ENCODE results near the gene KIZ. TPM values are rescaled to one million over a fixed set of nuclear protein-coding genes. Genes with fewer than 3 reads are reported as not detected.

The KIZ gene
- total RNA-seq, 1 donor from 2014 or later = 21.1 TPM

- DNase-seq (ENCODE audit: low spot score in 2 of 2, unreplicated experiment in 2 of 2) = no peak
- H3K4me3 Mint-ChIP-seq = no peak overlapping the region
- no peaks in the 10 kb centered on the region for H3K9me3 Mint-ChIP-seq
- H3K4me1 Mint-ChIP-seq = no peaks in the 10 kb centered on the region
- peaks cover 6% of the 10 kb centered on the region for H3K36me3 Mint-ChIP-seq
- no peaks in the 10 kb centered on the region for H3K27me3 Mint-ChIP-seq (ENCODE audit: low read depth)
- no peak for TF ChIP-seq CTCF (IDR thresholded peaks at IDR 0.05; ENCODE audit: unreplicated experiment)
- no peak overlapping the region for H3K27ac Mint-ChIP-seq
Observed at GRCh38 chr20:21206584-21206983, 80.7 kb downstream of the KIZ start.

- Mint-ChIP-seq H3K4me3 (no peak overlapping the region), H3K36me3 (peaks cover 6% of the 10 kb centered on the region), H3K27ac (no peak overlapping the region), H3K4me1 (no peaks in the 10 kb centered on the region), H3K9me3 (no peaks in the 10 kb centered on the region), H3K27me3 (ENCODE audit: low read depth) (no peaks in the 10 kb centered on the region)
- DNase-seq (ENCODE audit: low spot score in 2 of 2, unreplicated experiment in 2 of 2) = no peak
- TF ChIP-seq CTCF (IDR thresholded peaks at IDR 0.05; ENCODE audit: unreplicated experiment) = no peak
Observed at GRCh38 chr20:21208999-21209398, 83.1 kb downstream of the KIZ start.

- H3K4me1 Mint-ChIP-seq = no peaks in the 10 kb centered on the region
- no peak overlapping the region for H3K4me3 Mint-ChIP-seq
- TF ChIP-seq CTCF (IDR thresholded peaks at IDR 0.05; ENCODE audit: unreplicated experiment) = no peak
- H3K27me3 Mint-ChIP-seq (ENCODE audit: low read depth) = no peaks in the 10 kb centered on the region
- H3K9me3 Mint-ChIP-seq = no peaks in the 10 kb centered on the region
- H3K36me3 Mint-ChIP-seq = peaks cover 6% of the 10 kb centered on the region
- DNase-seq (ENCODE audit: low spot score in 2 of 2, unreplicated experiment in 2 of 2) = no peak
- no peak overlapping the region for H3K27ac Mint-ChIP-seq
Observed at GRCh38 chr20:21209668-21210067, 83.8 kb downstream of the KIZ start.

GRCh38 chr20:21213691-21214090, 87.8 kb downstream of the KIZ start:
- H3K9me3 Mint-ChIP-seq = no peaks in the 10 kb centered on the region
- no peak overlapping the region for H3K27ac Mint-ChIP-seq
- no peak overlapping the region for H3K4me3 Mint-ChIP-seq
- TF ChIP-seq CTCF (IDR thresholded peaks at IDR 0.05; ENCODE audit: unreplicated experiment) = no peak
- H3K4me1 Mint-ChIP-seq = no peaks in the 10 kb centered on the region
- H3K27me3 Mint-ChIP-seq (ENCODE audit: low read depth) = no peaks in the 10 kb centered on the region
- no peak for DNase-seq (ENCODE audit: low spot score in 2 of 2, unreplicated experiment in 2 of 2)
- no peaks in the 10 kb centered on the region for H3K36me3 Mint-ChIP-seq

- H3K27me3 Mint-ChIP-seq (ENCODE audit: low read depth) = no peaks in the 10 kb centered on the region
- DNase-seq (ENCODE audit: low spot score in 2 of 2, unreplicated experiment in 2 of 2) = no peak
- H3K36me3 Mint-ChIP-seq = no peaks in the 10 kb centered on the region
- H3K4me1 Mint-ChIP-seq = no peaks in the 10 kb centered on the region
- no peak overlapping the region for H3K27ac Mint-ChIP-seq
- no peak overlapping the region for H3K4me3 Mint-ChIP-seq
- no peaks in the 10 kb centered on the region for H3K9me3 Mint-ChIP-seq
- no peak for TF ChIP-seq CTCF (IDR thresholded peaks at IDR 0.05; ENCODE audit: unreplicated experiment)
Observed at GRCh38 chr20:21214431-21214830, 88.5 kb downstream of the KIZ start.

- H3K27ac Mint-ChIP-seq = no peak overlapping the region
- no peak overlapping the region for H3K4me3 Mint-ChIP-seq
- TF ChIP-seq CTCF (IDR thresholded peaks at IDR 0.05; ENCODE audit: unreplicated experiment) = no peak
- no peaks in the 10 kb centered on the region for H3K27me3 Mint-ChIP-seq (ENCODE audit: low read depth)
- no peaks in the 10 kb centered on the region for H3K36me3 Mint-ChIP-seq
- no peaks in the 10 kb centered on the region for H3K4me1 Mint-ChIP-seq
- DNase-seq (ENCODE audit: low spot score in 2 of 2, unreplicated experiment in 2 of 2) = no peak
- no peaks in the 10 kb centered on the region for H3K9me3 Mint-ChIP-seq
Observed at GRCh38 chr20:21219686-21220085, 93.8 kb downstream of the KIZ start.

Measured in mesothelial cell of epicardium (in vitro differentiated cells).